HG03354 (cell line): Measurements from ENCODE around the gene TMIGD1.
A peak's percentile ranks its signal among the peaks of the same experiment; 100 is the strongest.

Experiments
- ATAC-seq: cut with Tn5 transposase; IDR thresholded peaks from one replicate; pipeline ENCODE4 v1.9.1; 2021; ENCODE audit warnings: mild to moderate bottlenecking; ENCODE audit not compliant: unreplicated experiment, poor library complexity, severe bottlenecking

Gene TMIGD1

GRCh38 chr17:30296499-30297080, 37.3 kb downstream of the TMIGD1 start:
- no peak for ATAC-seq

GRCh38 chr17:30292286-30292858, 41.5 kb downstream of the TMIGD1 start:
- ATAC-seq = peak; percentile 14

- peak; percentile 71 for ATAC-seq
Measured at GRCh38 chr17:30291543-30292285, 42.1 kb downstream of the TMIGD1 start, which contains the start of gene BLMH. BLMH (minus strand) TSS chr17:30291944; CDS start chr17:30291819, 125 bp downstream.

- peak; percentile 50 for ATAC-seq
Measured at GRCh38 chr17:30290696-30291542, 42.9 kb downstream of the TMIGD1 start.

- no peak for ATAC-seq
Measured at GRCh38 chr17:30290077-30290476, 43.8 kb downstream of the TMIGD1 start.

- ATAC-seq = no peak
Measured at GRCh38 chr17:30279156-30279555, 54.7 kb downstream of the TMIGD1 start.

- no peak for ATAC-seq
Measured at GRCh38 chr17:30278032-30278431, 55.8 kb downstream of the TMIGD1 start.

- no peak for ATAC-seq
Measured at GRCh38 chr17:30275911-30276310, 57.9 kb downstream of the TMIGD1 start.

- ATAC-seq = no peak
Measured at GRCh38 chr17:30274887-30275286, 59.0 kb downstream of the TMIGD1 start.

GRCh38 chr17:30273373-30273772, 60.5 kb downstream of the TMIGD1 start:
- ATAC-seq = no peak

GRCh38 chr17:30271102-30271501, 62.8 kb downstream of the TMIGD1 start:
- ATAC-seq = no peak

- no peak for ATAC-seq
Measured at GRCh38 chr17:30267625-30268024, 66.2 kb downstream of the TMIGD1 start.
